ENCODE data around the gene LRRK1. TPM values are rescaled to one million over a fixed set of nuclear protein-coding genes. Genes with fewer than 3 reads are reported as not detected.

The LRRK1 gene
- total and polyA plus RNA-seq, 2 experiments from 2014 or later, result 2.6 to 4.5 TPM

DNA sequence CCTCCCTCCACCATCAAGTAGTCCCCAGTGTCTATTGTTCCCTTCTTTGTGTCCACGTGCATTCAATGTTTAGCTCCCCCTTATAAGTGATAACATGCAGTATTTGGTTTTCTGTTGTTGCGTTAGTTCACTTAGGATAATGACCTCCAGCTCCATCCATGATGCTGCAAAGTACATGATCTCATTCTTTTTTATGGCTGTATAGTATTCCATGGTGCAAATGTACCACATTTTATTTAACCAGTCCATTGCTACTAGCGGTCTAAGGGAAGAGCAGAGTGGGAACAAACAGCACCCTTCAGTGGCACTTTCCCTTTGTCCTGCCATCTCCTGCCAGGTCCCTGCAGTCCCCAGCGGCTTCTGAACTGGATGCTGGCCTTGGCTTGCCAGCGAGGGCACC, 69.1 kb downstream of the LRRK1 start (continued):
- TF ChIP-seq, protein P1, sequence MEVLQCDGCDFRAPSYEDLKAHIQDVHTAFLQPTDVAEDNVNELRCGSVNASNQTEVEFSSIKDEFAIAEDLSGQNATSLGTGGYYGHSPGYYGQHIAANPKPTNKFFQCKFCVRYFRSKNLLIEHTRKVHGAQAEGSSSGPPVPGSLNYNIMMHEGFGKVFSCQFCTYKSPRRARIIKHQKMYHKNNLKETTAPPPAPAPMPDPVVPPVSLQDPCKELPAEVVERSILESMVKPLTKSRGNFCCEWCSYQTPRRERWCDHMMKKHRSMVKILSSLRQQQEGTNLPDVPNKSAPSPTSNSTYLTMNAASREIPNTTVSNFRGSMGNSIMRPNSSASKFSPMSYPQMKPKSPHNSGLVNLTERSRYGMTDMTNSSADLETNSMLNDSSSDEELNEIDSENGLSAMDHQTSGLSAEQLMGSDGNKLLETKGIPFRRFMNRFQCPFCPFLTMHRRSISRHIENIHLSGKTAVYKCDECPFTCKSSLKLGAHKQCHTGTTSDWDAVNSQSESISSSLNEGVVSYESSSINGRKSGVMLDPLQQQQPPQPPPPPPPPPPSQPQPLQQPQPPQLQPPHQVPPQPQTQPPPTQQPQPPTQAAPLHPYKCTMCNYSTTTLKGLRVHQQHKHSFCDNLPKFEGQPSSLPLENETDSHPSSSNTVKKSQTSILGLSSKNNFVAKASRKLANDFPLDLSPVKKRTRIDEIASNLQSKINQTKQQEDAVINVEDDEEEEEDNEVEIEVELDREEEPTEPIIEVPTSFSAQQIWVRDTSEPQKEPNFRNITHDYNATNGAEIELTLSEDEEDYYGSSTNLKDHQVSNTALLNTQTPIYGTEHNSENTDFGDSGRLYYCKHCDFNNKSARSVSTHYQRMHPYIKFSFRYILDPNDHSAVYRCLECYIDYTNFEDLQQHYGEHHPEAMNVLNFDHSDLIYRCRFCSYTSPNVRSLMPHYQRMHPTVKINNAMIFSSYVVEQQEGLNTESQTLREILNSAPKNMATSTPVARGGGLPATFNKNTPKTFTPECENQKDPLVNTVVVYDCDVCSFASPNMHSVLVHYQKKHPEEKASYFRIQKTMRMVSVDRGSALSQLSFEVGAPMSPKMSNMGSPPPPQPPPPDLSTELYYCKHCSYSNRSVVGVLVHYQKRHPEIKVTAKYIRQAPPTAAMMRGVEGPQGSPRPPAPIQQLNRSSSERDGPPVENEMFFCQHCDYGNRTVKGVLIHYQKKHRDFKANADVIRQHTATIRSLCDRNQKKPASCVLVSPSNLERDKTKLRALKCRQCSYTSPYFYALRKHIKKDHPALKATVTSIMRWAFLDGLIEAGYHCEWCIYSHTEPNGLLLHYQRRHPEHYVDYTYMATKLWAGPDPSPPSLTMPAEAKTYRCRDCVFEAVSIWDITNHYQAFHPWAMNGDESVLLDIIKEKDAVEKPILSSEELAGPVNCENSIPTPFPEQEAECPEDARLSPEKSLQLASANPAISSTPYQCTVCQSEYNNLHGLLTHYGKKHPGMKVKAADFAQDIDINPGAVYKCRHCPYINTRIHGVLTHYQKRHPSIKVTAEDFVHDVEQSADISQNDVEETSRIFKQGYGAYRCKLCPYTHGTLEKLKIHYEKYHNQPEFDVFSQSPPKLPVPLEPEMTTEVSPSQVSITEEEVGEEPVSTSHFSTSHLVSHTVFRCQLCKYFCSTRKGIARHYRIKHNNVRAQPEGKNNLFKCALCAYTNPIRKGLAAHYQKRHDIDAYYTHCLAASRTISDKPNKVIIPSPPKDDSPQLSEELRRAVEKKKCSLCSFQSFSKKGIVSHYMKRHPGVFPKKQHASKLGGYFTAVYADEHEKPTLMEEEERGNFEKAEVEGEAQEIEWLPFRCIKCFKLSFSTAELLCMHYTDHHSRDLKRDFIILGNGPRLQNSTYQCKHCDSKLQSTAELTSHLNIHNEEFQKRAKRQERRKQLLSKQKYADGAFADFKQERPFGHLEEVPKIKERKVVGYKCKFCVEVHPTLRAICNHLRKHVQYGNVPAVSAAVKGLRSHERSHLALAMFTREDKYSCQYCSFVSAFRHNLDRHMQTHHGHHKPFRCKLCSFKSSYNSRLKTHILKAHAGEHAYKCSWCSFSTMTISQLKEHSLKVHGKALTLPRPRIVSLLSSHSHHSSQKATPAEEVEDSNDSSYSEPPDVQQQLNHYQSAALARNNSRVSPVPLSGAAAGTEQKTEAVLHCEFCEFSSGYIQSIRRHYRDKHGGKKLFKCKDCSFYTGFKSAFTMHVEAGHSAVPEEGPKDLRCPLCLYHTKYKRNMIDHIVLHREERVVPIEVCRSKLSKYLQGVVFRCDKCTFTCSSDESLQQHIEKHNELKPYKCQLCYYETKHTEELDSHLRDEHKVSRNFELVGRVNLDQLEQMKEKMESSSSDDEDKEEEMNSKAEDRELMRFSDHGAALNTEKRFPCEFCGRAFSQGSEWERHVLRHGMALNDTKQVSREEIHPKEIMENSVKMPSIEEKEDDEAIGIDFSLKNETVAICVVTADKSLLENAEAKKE (CRISPR knock-in tag; IDR thresholded peaks at IDR 0.05), result no peak
- TF ChIP-seq STAT1 (IDR thresholded peaks at IDR 0.05; ENCODE audit: unreplicated experiment), result no peak

DNA sequence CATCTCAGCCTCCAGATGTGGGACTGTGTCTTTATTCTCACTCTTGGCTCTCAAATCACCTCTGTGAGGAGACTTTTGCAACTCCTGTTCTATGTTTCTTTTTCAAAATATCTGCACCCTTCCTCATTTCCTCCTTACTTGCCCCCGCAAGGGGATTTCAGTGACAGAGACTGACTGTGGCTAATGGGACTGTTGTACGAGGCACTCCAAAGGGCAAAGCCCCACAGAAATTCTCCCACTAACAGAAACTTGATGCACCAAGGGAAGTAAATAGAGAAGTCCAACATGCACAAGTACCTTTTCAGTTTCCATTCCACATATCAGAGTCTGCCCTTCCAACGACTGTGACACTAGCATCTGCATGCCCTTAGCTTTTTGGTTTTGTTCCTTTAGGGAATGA, 69.7 kb downstream of the LRRK1 start:
- H2AFZ ChIP-seq, result no peak overlapping the region
- H3K9me3 Mint-ChIP-seq, result no peaks in the 10 kb centered on the region
- TF ChIP-seq POLR2AphosphoS5 (IDR thresholded peaks at IDR 0.05; ENCODE audit: low read depth) (no peak), ZNF331 (CRISPR knock-in tag; IDR thresholded peaks at IDR 0.05; ENCODE audit: low read depth) (no peak)
- no peaks in the 10 kb centered on the region for H3K9me2 ChIP-seq (ENCODE audit: insufficient read depth)
- no peaks in the 10 kb centered on the region for H3K36me3 Mint-ChIP-seq (ENCODE audit: low read depth)
- DNase-seq (ENCODE audit: low spot score) (no peak), ATAC-seq (no peak)
- H3F3A ChIP-seq (replicated peaks; ENCODE audit: low read depth), result no peaks in the 10 kb centered on the region
- peaks cover 7% of the 10 kb centered on the region for H3K4me1 Mint-ChIP-seq
- no peak overlapping the region for H3K4me3 ChIP-seq
- no peaks in the 10 kb centered on the region for H4K20me1 ChIP-seq (replicated peaks; ENCODE audit: insufficient read depth)
- no peaks in the 10 kb centered on the region for H3K36me3 ChIP-seq (ENCODE audit: insufficient read depth)
- no peak overlapping the region for H3K27ac Mint-ChIP-seq
- H3K79me2 ChIP-seq (replicated peaks; ENCODE audit: insufficient read depth), result no peaks in the 10 kb centered on the region
- no peak overlapping the region for H3K4me3 Mint-ChIP-seq
- no peak overlapping the region for H3K4me2 ChIP-seq
- no peak overlapping the region for H3K27ac ChIP-seq (ENCODE audit: low read depth)
- H3K4me1 ChIP-seq (ENCODE audit: insufficient read depth), result no peaks in the 10 kb centered on the region; the same call in 1 of the 2 replicates
- no peaks in the 10 kb centered on the region for H3K27me3 Mint-ChIP-seq (ENCODE audit: insufficient read depth, low read depth, poor library complexity)
- H3K27me3 ChIP-seq (ENCODE audit: insufficient read depth), result no peaks in the 10 kb centered on the region

Data from GM23338 (cell line).